Parathyroid adenoma (tissue), 2 donors: ENCODE results near the gene TEAD1.

ENCODE experiments used
- H2AFZ ChIP-seq: fragments of 300-600 bp; sonication (generic); one replicate; pipeline ENCODE4 v1.7.0; 2017; ENCODE audit warnings: antibody characterized with exemption, mild to moderate bottlenecking
- H3K27ac ChIP-seq: fragments of 300-600 bp; sonication (generic); one replicate; pipeline ENCODE4 v1.7.0; 2017
- H3K27me3 ChIP-seq: fragments of 300-600 bp; sonication (generic); one replicate; pipeline ENCODE4 v1.7.0; 2017; ENCODE audit warnings: low read length; ENCODE audit not compliant: control insufficient read depth, insufficient read depth
- H3K36me3 ChIP-seq: fragments of 300-600 bp; sonication (generic); one replicate; pipeline ENCODE4 v1.7.0; 2017; ENCODE audit warnings: low read length; ENCODE audit not compliant: control insufficient read depth, insufficient read depth
- H3K4me1 ChIP-seq: fragments of 300-600 bp; sonication (generic); one replicate; pipeline ENCODE4 v1.7.0; 2017; ENCODE audit warnings: control low read depth
- H3K4me2 ChIP-seq: fragments of 300-600 bp; sonication (generic); one replicate; pipeline ENCODE4 v1.7.0; 2017; ENCODE audit warnings: low read length
- H3K4me3 ChIP-seq: fragments of 300-600 bp; sonication (generic); one replicate; pipeline ENCODE4 v1.7.0; 2017; ENCODE audit warnings: low read depth, low read length
- H3K79me2 ChIP-seq: fragments of 300-600 bp; sonication (generic); one replicate; pipeline ENCODE4 v1.7.0; 2017; ENCODE audit warnings: control low read depth
- H3K9ac ChIP-seq: fragments of 300-600 bp; sonication (generic); one replicate; pipeline ENCODE4 v1.7.0; 2017; ENCODE audit warnings: mild to moderate bottlenecking
- H3K9me3 ChIP-seq: fragments of 300-600 bp; sonication (generic); one replicate; pipeline ENCODE4 v1.7.0; 2017; ENCODE audit warnings: low read length; ENCODE audit not compliant: control insufficient read depth
- CTCF ChIP-seq: fragments of 300-600 bp; sonication (generic); IDR thresholded peaks from one replicate; pipeline ENCODE4 v1.7.0; 2017; ENCODE audit warnings: antibody characterized with exemption, mild to moderate bottlenecking
- donor health status: primary hyperparathyroidism.

TEAD1 gene

GRCh38 chr11:12750181-12750580 lies 76.0 kb downstream of the TEAD1 start:
- H3K4me3 ChIP-seq = no peak overlapping the region
- H3K9me3 ChIP-seq = no peaks in the 10 kb centered on the region
- TF ChIP-seq CTCF = no peak
- H2AFZ ChIP-seq = no peak overlapping the region
- H3K9ac ChIP-seq = no peak overlapping the region
- peaks cover 10% of the 10 kb centered on the region for H3K4me1 ChIP-seq
- peaks cover 18% of the 10 kb centered on the region for H3K79me2 ChIP-seq
- no peaks in the 10 kb centered on the region for H3K36me3 ChIP-seq
- no peak overlapping the region for H3K27ac ChIP-seq
- no peaks in the 10 kb centered on the region for H3K27me3 ChIP-seq
- no peak overlapping the region for H3K4me2 ChIP-seq

- no peak overlapping the region for H3K9ac ChIP-seq
- H3K79me2 ChIP-seq = peaks cover 11% of the 10 kb centered on the region
- no peak overlapping the region for H3K4me3 ChIP-seq
- H3K9me3 ChIP-seq = no peaks in the 10 kb centered on the region
- H3K27me3 ChIP-seq = no peaks in the 10 kb centered on the region
- H3K4me2 ChIP-seq = no peak overlapping the region
- peaks cover 2% of the 10 kb centered on the region for H3K4me1 ChIP-seq
- H3K27ac ChIP-seq = no peak overlapping the region
- no peak overlapping the region for H2AFZ ChIP-seq
- TF ChIP-seq CTCF = no peak
- no peaks in the 10 kb centered on the region for H3K36me3 ChIP-seq
Observed at GRCh38 chr11:12752868-12753524, 78.8 kb downstream of the TEAD1 start.

GRCh38 chr11:12754021-12754420 lies 79.8 kb downstream of the TEAD1 start:
- H3K79me2 ChIP-seq = peaks cover 10% of the 10 kb centered on the region
- no peak for TF ChIP-seq CTCF
- H3K9ac ChIP-seq = no peak overlapping the region
- H3K4me2 ChIP-seq = no peak overlapping the region
- no peak overlapping the region for H2AFZ ChIP-seq
- no peaks in the 10 kb centered on the region for H3K9me3 ChIP-seq
- H3K27ac ChIP-seq = no peak overlapping the region
- no peak overlapping the region for H3K4me3 ChIP-seq
- H3K36me3 ChIP-seq = no peaks in the 10 kb centered on the region
- H3K4me1 ChIP-seq = peaks cover 2% of the 10 kb centered on the region
- H3K27me3 ChIP-seq = no peaks in the 10 kb centered on the region

GRCh38 chr11:12754582-12755234 lies 80.5 kb downstream of the TEAD1 start:
- no peak overlapping the region for H3K27ac ChIP-seq
- H3K4me2 ChIP-seq = no peak overlapping the region
- no peak overlapping the region for H2AFZ ChIP-seq
- no peaks in the 10 kb centered on the region for H3K36me3 ChIP-seq
- H3K4me1 ChIP-seq = peaks cover 2% of the 10 kb centered on the region
- H3K79me2 ChIP-seq = peaks cover 10% of the 10 kb centered on the region
- TF ChIP-seq CTCF = no peak
- H3K9me3 ChIP-seq = no peaks in the 10 kb centered on the region
- H3K27me3 ChIP-seq = no peaks in the 10 kb centered on the region
- H3K4me3 ChIP-seq = no peak overlapping the region
- H3K9ac ChIP-seq = no peak overlapping the region
